ENCODE results near the gene BAK1.
"Not testable (repeated sequence)": the region's sequence is repeated elsewhere in the genome, so short reads cannot be mapped to it uniquely, and the experiment has no call there.

BAK1 gene

GRCh38 chr6:33607784-33608161 lies 27.7 kb upstream of the BAK1 start:
- DNase-seq (ENCODE audit: low read depth) = no peak

GRCh38 chr6:33607126-33607783 lies 27.2 kb upstream of the BAK1 start:
- DNase-seq (ENCODE audit: low read depth) = no peak

- no peak for DNase-seq (ENCODE audit: low read depth)
Measured at GRCh38 chr6:33606642-33607041, 26.6 kb upstream of the BAK1 start.

- no peak for DNase-seq (ENCODE audit: low read depth)
Measured at GRCh38 chr6:33604941-33605854, 25.1 kb upstream of the BAK1 start.

GRCh38 chr6:33602180-33602579 lies 22.1 kb upstream of the BAK1 start:
- no peak for DNase-seq (ENCODE audit: low read depth)

GRCh38 chr6:33600761-33601160 lies 20.7 kb upstream of the BAK1 start:
- DNase-seq (ENCODE audit: low read depth) = no peak

- no peak for DNase-seq (ENCODE audit: low read depth)
Measured at GRCh38 chr6:33599413-33599938, 19.4 kb upstream of the BAK1 start.

GRCh38 chr6:33597551-33598322 lies 17.7 kb upstream of the BAK1 start:
- DNase-seq (ENCODE audit: low read depth) = no peak

- not testable (repeated sequence) for DNase-seq (ENCODE audit: low read depth)
Measured at GRCh38 chr6:33596894-33597293, 16.8 kb upstream of the BAK1 start.

- no peak for DNase-seq (ENCODE audit: low read depth)
Measured at GRCh38 chr6:33595001-33595846, 15.1 kb upstream of the BAK1 start.

- DNase-seq (ENCODE audit: low read depth) = no peak
Measured at GRCh38 chr6:33593414-33593727, 13.3 kb upstream of the BAK1 start.

GRCh38 chr6:33592595-33593413 lies 12.7 kb upstream of the BAK1 start:
- peak; percentile 42 for DNase-seq (ENCODE audit: low read depth)

- no peak for DNase-seq (ENCODE audit: low read depth)
Measured at GRCh38 chr6:33592280-33592594, 12.2 kb upstream of the BAK1 start.

GRCh38 chr6:33591424-33592032 lies 11.5 kb upstream of the BAK1 start:
- no peak for DNase-seq (ENCODE audit: low read depth)

GRCh38 chr6:33590531-33591198 lies 10.6 kb upstream of the BAK1 start:
- no peak for DNase-seq (ENCODE audit: low read depth)

GRCh38 chr6:33589731-33590530 lies 9.9 kb upstream of the BAK1 start:
- no peak for DNase-seq (ENCODE audit: low read depth)

GRCh38 chr6:33589392-33589730 lies 9.3 kb upstream of the BAK1 start:
- no peak for DNase-seq (ENCODE audit: low read depth)

- no peak for DNase-seq (ENCODE audit: low read depth)
Measured at GRCh38 chr6:33588894-33589293, 8.8 kb upstream of the BAK1 start.

- no peak for DNase-seq (ENCODE audit: low read depth)
Measured at GRCh38 chr6:33587529-33587928, 7.5 kb upstream of the BAK1 start.
